D721Med (cell line): ENCODE data around the gene DHX9.

ENCODE experiments used
- DNase-seq: peaks from one replicate; pipeline ENCODE4 v3.0.0; 2011; ENCODE audit warnings: low spot score; ENCODE audit not compliant: insufficient read length
- FAIRE-seq: peaks from 2 replicates; lab custom pipeline; 2011; peaks lifted over from hg19 to GRCh38; lab: Jason Lieb, UNC
- CTCF ChIP-seq: IDR thresholded peaks from 2 replicates; pipeline ENCODE4 v1.5.1; 2012; ENCODE audit warnings: mild to moderate bottlenecking, control low read depth; ENCODE audit not compliant: insufficient read depth; ENCODE audit errors: missing control alignments

The DHX9 gene

GRCh38 chr1:182851825-182852224 is 12.7 kb downstream of the DHX9 start:
- TF ChIP-seq CTCF = no peak
- no peak for DNase-seq
- FAIRE-seq = peak; percentile 25

- FAIRE-seq = peak; percentile 67
- TF ChIP-seq CTCF = no peak
- DNase-seq = no peak
Measured at GRCh38 chr1:182855911-182856310, 16.8 kb downstream of the DHX9 start.

- FAIRE-seq (no peak), DNase-seq (no peak)
- TF ChIP-seq CTCF = no peak
Measured at GRCh38 chr1:182857212-182857611, 18.1 kb downstream of the DHX9 start.

GRCh38 chr1:182860658-182861057 is 21.5 kb downstream of the DHX9 start:
- TF ChIP-seq CTCF = no peak

GRCh38 chr1:182861994-182862393 is 22.8 kb downstream of the DHX9 start:
- peak; percentile 55 for FAIRE-seq
- no peak for TF ChIP-seq CTCF
- no peak for DNase-seq

More at GRCh38 chr1:182860658-182861057, 21.5 kb downstream of the DHX9 start:
- FAIRE-seq = no peak
- no peak for DNase-seq

GRCh38 chr1:182862827-182863226 is 23.7 kb downstream of the DHX9 start:
- no peak for FAIRE-seq
- DNase-seq = no peak
- no peak for TF ChIP-seq CTCF

- DNase-seq (no peak), FAIRE-seq (no peak)
- no peak for TF ChIP-seq CTCF
Measured at GRCh38 chr1:182863940-182864339, 24.8 kb downstream of the DHX9 start.
